Testis (tissue), 2 donors: ENCODE measurements around the gene TAF7.

Source experiments
- POLR2A ChIP-seq: fragments of 450-650 bp; IDR thresholded peaks from one replicate; pipeline ENCODE4 v1.6.1; 2017; ENCODE audit warnings: antibody characterized with exemption, mild to moderate bottlenecking, moderate library complexity
- TF ChIP-seq, protein P1 (sequence below), 3 experiments: fragments of 450-650 bp in 2 of 3; fragments of 200-600 bp in 1 of 3; sonication (generic) in 1 of 3; IDR thresholded peaks; one replicate each; pipeline ENCODE4 v1.5.1; 2016 to 2019; ENCODE audit warnings: antibody characterized with exemption in 3 of 3, mild to moderate bottlenecking in 2 of 3, moderate library complexity in 1 of 3

- TF ChIP-seq, protein P1, sequence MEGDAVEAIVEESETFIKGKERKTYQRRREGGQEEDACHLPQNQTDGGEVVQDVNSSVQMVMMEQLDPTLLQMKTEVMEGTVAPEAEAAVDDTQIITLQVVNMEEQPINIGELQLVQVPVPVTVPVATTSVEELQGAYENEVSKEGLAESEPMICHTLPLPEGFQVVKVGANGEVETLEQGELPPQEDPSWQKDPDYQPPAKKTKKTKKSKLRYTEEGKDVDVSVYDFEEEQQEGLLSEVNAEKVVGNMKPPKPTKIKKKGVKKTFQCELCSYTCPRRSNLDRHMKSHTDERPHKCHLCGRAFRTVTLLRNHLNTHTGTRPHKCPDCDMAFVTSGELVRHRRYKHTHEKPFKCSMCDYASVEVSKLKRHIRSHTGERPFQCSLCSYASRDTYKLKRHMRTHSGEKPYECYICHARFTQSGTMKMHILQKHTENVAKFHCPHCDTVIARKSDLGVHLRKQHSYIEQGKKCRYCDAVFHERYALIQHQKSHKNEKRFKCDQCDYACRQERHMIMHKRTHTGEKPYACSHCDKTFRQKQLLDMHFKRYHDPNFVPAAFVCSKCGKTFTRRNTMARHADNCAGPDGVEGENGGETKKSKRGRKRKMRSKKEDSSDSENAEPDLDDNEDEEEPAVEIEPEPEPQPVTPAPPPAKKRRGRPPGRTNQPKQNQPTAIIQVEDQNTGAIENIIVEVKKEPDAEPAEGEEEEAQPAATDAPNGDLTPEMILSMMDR (IDR thresholded peaks at IDR 0.05), result no peak
- no peak for TF ChIP-seq POLR2A
These were observed 7.6 kb upstream of the TAF7 start for GRCh38 chr5:141328231-141328630.
